GM18502 (cell line): ENCODE measurements around the gene EPB41L2.
A peak's percentile ranks its signal among the peaks of the same experiment; 100 is the strongest.
"Not testable (repeated sequence)": the region's sequence is repeated elsewhere in the genome, so short reads cannot be mapped to it uniquely, and the experiment has no call there.

Experiments used
- ATAC-seq: cut with Tn5 transposase; IDR thresholded peaks from one replicate; pipeline ENCODE4 v1.9.1; 2021; ENCODE audit warnings: mild to moderate bottlenecking; ENCODE audit not compliant: unreplicated experiment, poor library complexity

The EPB41L2 gene

DNA sequence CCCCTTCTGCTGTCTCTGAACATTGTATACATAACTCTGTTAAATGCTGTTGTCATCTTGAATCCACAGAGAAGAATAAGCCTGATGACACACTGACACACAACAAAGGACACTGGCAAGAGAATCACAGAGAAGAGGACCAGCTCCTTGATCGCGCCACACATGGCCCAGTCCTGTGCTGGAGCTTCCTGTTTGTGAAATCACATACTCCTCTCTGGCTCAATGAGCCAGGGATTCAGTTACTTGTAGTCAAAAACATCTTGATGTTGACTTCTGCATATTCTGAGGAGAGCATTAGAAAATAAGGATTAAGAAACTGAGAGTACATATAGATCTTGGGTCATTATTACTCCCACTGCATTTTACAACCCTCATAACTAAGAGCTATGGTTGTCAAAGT lies 100.1 kb downstream of the EPB41L2 start:
- ATAC-seq: no peak

DNA sequence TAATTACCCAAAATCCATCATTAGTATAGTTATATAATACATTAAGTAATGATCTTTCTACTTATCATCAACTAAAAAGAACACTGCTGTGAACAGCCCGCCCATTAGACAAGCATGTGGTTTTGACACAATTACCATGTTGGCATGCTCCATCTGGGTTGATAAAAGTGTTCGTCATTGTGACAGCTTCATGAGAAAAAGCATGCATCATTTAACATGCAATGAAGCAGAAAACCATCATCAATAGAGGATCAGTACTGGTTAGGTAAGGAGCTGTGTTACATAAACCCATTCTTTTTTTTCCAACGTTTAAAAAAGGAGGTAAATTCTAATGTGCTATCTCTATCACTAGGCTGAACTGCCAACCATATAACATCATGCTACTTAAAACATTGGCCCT lies 101.9 kb downstream of the EPB41L2 start:
- no peak for ATAC-seq

DNA sequence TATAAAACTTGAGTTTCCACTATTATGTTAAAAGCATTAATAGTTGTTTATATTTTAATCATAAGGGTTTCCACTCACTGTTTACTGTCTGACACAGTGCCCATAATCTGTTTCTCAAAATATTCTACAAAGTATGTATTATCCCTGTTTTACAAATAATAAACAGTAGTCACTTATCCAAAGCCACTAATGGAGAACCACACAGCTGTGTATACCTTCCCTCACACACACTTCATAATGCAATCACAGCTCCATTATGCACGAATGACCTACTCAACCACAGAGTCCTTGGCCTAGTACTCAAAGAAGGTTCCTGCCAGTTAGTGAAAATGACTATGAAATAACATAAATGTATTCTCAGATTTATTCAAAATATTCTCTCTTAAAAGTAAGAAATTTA lies 103.1 kb downstream of the EPB41L2 start:
- no peak for ATAC-seq

DNA sequence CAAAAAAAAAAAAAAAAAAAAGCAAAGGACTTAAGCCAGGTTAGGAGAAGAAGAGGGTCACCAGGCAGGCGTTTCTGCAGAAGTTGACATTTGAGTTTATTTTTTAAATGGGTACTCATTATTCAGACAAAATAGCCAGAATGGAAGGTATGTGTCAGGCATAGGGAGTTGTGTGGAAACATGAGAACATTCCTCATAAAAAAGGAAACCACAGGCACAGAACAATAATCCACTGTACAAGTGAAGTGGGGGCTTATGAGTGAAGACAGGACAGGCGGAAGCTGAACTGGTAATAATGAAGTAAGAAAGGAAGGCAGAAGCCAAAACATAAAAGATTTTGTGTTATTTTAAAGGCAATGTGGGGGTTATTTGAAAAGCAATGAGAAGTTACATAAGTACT lies 104.6 kb downstream of the EPB41L2 start:
- no peak for ATAC-seq

DNA sequence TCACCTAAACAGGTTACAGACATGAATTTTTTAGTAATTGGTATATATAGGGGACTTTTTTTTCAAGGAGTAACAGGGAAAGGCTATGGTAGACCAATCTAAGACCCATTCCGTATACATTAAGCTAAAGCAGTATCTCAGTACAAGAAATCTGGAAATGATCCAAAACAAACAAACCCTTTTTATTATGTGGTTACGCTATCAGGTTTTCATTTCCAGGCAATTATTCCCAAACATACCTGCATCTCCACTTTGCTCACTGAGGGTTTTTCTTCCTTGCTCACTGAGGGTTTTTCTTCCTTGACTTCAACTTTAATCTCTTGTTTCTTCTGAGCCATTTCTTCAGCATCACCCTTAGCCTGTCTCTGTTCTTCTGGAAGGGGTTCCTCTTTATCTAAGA lies 107.3 kb downstream of the EPB41L2 start:
- ATAC-seq: no peak

GRCh38 chr6:130949553-130949952 lies 113.5 kb downstream of the EPB41L2 start:
- no peak for ATAC-seq

- no peak for ATAC-seq
Measured at GRCh38 chr6:130947464-130947863, 115.6 kb downstream of the EPB41L2 start.

DNA sequence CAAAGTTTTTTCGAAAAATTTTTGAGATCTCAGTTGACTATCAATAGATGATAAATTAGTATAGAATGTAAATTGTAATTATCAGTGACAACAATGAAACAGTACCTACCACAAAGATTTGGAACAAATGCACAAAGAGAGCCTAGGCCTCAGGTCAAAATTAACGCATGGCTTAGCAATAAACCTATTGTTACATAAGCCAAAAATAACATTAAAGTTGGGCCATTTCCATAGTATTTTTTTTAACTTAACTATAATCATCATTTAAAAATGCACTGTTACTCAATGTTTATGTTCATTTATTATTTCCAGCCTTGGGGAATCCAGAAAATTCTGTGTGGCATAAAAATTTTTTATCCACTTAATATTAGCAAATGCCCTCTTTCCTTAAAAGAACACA lies 117.0 kb downstream of the EPB41L2 start:
- no peak for ATAC-seq

- peak; percentile 73 for ATAC-seq
Measured at GRCh38 chr6:130945401-130945919, 117.6 kb downstream of the EPB41L2 start.

- no peak for ATAC-seq
Measured at GRCh38 chr6:130944486-130944885, 118.6 kb downstream of the EPB41L2 start.

DNA sequence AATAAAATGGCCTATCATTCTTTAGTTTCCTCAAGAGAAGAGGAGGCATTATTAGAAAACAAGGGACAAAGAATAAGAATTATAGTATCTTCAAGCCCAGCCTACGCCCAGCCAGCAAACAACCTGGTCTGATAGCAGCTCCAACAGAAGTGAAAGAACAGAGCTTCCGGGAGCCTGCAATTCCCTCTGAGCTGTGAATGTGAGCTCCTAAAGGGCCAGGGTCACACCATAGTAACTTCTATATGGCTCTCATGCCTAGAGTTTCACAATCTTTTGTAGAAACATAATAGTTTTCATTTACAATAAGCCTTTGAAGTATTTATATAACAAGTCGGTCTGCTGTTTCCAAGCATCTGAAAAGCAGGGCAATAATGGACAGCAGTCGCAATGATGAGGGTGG lies 119.3 kb downstream of the EPB41L2 start:
- ATAC-seq: no peak

GRCh38 chr6:130942752-130943151 lies 120.3 kb downstream of the EPB41L2 start:
- ATAC-seq: not testable (repeated sequence)

GRCh38 chr6:130937942-130938604 lies 125.0 kb downstream of the EPB41L2 start:
- ATAC-seq: no peak

DNA sequence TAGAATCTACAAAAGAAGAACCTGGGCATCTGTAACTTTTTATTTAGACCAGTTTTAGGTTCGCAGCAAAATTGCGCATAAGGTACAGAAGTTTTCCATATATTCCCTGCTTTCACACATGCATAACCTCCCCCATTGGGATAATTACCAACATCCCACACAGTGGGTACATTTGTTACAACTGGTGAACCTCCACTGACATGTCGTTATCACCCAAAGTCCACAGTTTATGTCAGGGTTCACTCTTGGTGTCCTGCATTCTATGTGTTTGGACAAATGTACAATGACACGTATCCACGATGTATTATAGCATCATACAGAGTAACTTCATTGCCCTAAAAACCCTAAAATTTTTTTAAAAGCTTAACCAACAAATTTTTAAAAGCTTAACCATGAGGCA lies 126.1 kb downstream of the EPB41L2 start:
- ATAC-seq: no peak

GRCh38 chr6:130935978-130936377 lies 127.1 kb downstream of the EPB41L2 start:
- no peak for ATAC-seq

DNA sequence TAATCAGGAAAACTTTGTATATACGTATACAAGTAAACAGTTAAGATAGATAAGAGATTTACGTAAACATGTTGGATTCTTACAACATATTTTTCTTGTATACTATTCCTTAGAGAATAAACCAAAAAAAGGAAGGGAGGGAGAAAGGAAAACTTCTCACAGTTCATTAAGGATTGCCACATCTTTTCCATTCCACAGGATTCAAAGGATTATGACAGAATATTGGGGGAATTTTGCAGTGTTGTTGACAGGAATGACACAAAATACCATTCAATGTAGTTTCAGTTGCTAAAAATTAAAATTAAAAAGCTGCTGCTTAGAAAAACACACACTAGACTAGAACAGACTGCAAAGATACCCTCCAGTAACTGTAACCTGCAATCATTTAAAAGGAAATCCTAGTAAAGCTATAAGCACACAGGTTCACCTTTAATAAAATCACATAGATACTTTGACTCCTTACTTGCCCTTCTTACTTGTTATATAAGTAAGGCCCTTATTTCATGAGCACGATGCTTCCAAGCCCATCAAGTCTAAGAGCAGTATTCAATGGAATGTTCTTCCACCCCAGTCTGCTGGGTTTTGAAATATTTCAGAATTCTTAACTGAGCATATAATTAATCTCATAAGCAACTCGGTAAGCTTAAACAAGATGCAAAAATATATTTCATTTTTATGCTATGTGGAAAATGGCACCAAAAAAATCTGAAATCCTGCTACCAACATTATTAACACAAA lies 128.0 kb downstream of the EPB41L2 start:
- ATAC-seq: no peak

DNA sequence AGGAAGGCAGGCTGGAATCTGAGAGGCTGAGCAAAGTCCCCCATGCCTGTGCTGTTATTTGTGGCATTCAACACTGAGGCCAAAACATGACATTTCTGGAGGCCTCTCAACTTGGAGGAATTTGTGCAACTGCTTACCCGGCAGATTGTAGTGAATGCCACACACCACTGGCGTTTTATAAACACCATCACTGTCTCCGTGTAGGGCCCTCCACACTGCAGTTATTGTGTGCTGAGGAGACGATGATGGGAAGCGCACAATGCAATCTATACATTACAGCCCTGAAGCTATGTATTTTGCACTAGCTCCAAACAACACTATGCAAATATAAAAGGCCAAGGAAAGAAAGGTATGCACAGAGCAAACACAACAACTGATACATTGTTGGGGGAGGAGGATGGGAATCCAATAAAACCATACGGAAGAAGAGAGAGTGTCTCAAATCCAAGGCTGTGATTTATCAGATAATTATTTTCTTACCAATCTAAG lies 129.3 kb downstream of the EPB41L2 start:
- no peak for ATAC-seq

DNA sequence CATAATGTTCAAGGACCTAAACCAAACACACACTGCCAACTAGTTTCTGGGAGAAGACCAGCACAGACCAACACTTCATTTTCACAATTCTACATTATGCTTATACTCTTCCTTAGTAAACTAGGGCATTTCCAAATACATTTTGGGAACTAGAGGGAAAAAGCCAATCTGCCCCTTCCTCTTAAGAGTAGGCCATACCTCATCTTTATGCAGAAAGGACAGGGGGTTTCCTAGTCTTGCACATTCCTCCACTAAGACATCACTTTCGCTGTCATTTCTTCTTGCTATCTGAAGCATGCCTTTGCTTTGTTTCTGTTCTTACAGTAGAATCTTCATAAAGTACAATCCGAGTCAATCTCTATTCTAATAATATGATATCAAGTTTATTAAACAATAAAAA lies 130.1 kb downstream of the EPB41L2 start:
- no peak for ATAC-seq

- no peak for ATAC-seq
Measured at GRCh38 chr6:130932438-130932837, 130.6 kb downstream of the EPB41L2 start.

DNA sequence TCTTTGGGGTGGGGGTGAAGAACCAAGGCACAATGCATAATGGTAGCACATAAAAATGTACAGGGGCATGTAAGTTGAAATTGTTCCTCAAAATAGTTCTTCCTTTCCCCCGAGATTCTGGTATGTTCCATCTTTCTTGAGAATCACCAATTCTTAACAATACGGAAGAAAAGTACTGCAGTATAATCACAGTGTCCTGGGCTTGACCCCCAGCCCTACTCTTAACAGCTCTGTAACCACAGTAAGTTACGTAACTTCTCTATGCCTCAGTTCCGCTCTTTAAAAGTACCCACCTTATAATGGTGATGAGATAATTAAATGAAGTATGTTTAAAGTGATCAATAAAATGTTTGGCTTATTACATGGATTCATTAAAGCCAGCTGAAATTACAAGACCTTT lies 131.4 kb downstream of the EPB41L2 start:
- ATAC-seq: no peak

- ATAC-seq: no peak
Measured at GRCh38 chr6:130929036-130929678, 133.9 kb downstream of the EPB41L2 start.
